Stomach (tissue), 9 donors: Measurements from ENCODE around the gene ZNF398. TPM values are rescaled to one million over a fixed set of nuclear protein-coding genes. Genes with fewer than 3 reads are reported as not detected.

Source experiments
- DNase-seq, 2 donors: peaks; one replicate each; pipeline versions ENCODE4 v3.0.0 to v3.0.0-alpha.2; 2013 to 2019
- H3K27ac ChIP-seq, 5 donors: fragments of 200-600 bp in 4 of 5; sonication (generic) in 4 of 5; one replicate each; pipeline ENCODE4 v1.5.1; 2013 to 2019; ENCODE audit warnings: mild to moderate bottlenecking in 1 of 5, moderate library complexity in 1 of 5
- H3K27me3 ChIP-seq, 3 donors: fragments of 200-600 bp; sonication (generic); one replicate each; pipeline ENCODE4 v1.5.1; 2017 to 2019; ENCODE audit warnings: mixed run types in 1 of 3
- H3K36me3 ChIP-seq, 4 donors: fragments of 200-600 bp; sonication (generic); 1 replicate in 3 of 4; 2 replicates in 1 of 4; pipeline ENCODE4 v1.5.1; 2016 to 2019
- H3K4me1 ChIP-seq, 4 donors: fragments of 200-600 bp; sonication (generic); one replicate each; pipeline ENCODE4 v1.5.1; 2016 to 2019
- H3K4me3 ChIP-seq, 4 donors: fragments of 200-600 bp; sonication (generic) in 3 of 4; one replicate each; pipeline ENCODE4 v1.5.1; 2016 to 2019; ENCODE audit warnings: mild to moderate bottlenecking in 1 of 4
- H3K9me3 ChIP-seq, 4 donors: fragments of 200-600 bp; sonication (generic); one replicate each; pipeline ENCODE4 v1.5.1; 2016 to 2019
- EP300 ChIP-seq: sonication (generic); formaldehyde crosslinking; IDR thresholded peaks from one replicate; pipeline ENCODE4 v1.6.1; 2017; ENCODE audit warnings: antibody characterized with exemption
- POLR2A ChIP-seq, 4 donors: fragments of 450-650 bp; IDR thresholded peaks; one replicate each; pipeline ENCODE4 v1.6.1; 2016; ENCODE audit warnings: antibody characterized with exemption in 4 of 4, control low read depth in 2 of 4, mild to moderate bottlenecking in 1 of 4, moderate library complexity in 1 of 4
- POLR2AphosphoS5 ChIP-seq, 3 donors: sonication (generic); formaldehyde crosslinking; IDR thresholded peaks; one replicate each; pipeline ENCODE4 v1.6.1; 2016; ENCODE audit warnings: antibody characterized with exemption in 3 of 3
- WGBS, 5 donors: extraction: QIAGEN DNeasy Blood & Tissue Kit in 3 of 5; methylation state at CpG; one replicate each; pipeline versions ENCODE4 v1.1.5 to v1.1.7; 2013 to 2018; 5-methylcytosine and 5-hydroxymethylcytosine counted together
- intact Hi-C: fragments of 100-400 bp; cut with DNase I; formaldehyde crosslinking; loops from one replicate; pipeline ENCODE4 v1.15.1; 2023; ENCODE audit warnings: low total_unique reads
- polyA plus RNA-seq, 3 donors: library from polyadenylated mRNA; stranded (reverse); fragments of 200-250 nt; gene quantifications; one replicate each; pipeline ENCODE4 v1.2.3, GENCODE V29; 2013
- total RNA-seq, 5 donors: library from RNA; depleted of rRNA; stranded (reverse); fragments of >200 nt; gene quantifications; one replicate each; pipeline versions ENCODE4 v1.1.0 to v1.2.3, GENCODE V29; 2014 to 2016
- TF ChIP-seq, protein P1 (sequence below), 7 experiments: fragments of 450-650 bp in 4 of 7; fragments of 200-600 bp in 3 of 7; sonication (generic) in 3 of 7; IDR thresholded peaks; one replicate each; pipeline ENCODE4 v1.5.1; 2016 to 2019; ENCODE audit warnings: antibody characterized with exemption in 7 of 7, control low read depth in 2 of 7, mild to moderate bottlenecking in 1 of 7
- donor health status: healthy with polysubstance abuse.
- donor health status: Bipolar disorder and iron deficiency.
- donor health status: healthy.

Gene ZNF398
- total and polyA plus RNA-seq, 8 donors = 2.1 to 55.4 (median 12.5) TPM

DNA sequence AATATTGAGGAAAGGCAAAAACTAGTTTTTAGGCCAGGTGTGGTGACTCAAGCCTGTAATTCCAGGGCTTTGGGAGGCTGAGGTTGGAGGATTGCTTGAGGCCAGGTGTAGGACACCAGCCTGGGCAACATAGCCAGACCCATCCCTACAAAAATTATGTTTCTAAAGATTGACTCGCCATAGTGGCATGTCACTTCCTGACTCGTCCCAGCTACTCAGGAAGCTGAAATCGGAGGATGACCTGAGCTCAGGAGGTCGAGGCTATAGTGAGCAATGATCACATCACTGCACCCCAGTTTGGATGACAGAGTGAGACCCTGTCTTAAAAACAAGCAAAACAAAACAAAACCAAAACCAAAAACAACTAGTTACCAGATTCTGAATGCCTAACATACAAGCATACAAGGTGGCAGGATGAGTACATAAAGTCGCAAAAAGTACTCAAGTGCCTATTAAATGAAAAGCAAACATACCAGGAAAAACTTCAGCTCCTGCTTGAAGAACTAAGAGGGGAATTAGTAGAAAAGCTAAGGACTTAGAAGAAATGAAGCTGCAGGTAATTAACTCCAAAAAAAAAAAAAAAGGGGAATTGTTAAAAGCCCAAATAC, 14.1 kb downstream of the ZNF398 start:
- H3K9me3 ChIP-seq = no peaks in the 10 kb centered on the region
- no peaks in the 10 kb centered on the region for H3K27me3 ChIP-seq
- no peaks in the 10 kb centered on the region for H3K4me1 ChIP-seq
- intact Hi-C loops = no loop called here
- H3K27ac ChIP-seq = no peak overlapping the region
- no peak overlapping the region for H3K4me3 ChIP-seq
- WGBS, 5 donors = 75 to 86% (median 84%) methylated on average over 5 of the region's 5 CpGs
- no peak for DNase-seq
- H3K36me3 ChIP-seq = peaks cover 27 to 97% (median 91%) of the 10 kb centered on the region in 4 donors
- TF ChIP-seq POLR2A (IDR thresholded peaks at IDR 0.05) = no peak
- TF ChIP-seq EP300 = no peak
- no peak for TF ChIP-seq POLR2AphosphoS5 (IDR thresholded peaks at IDR 0.05)
- TF ChIP-seq, protein P1, sequence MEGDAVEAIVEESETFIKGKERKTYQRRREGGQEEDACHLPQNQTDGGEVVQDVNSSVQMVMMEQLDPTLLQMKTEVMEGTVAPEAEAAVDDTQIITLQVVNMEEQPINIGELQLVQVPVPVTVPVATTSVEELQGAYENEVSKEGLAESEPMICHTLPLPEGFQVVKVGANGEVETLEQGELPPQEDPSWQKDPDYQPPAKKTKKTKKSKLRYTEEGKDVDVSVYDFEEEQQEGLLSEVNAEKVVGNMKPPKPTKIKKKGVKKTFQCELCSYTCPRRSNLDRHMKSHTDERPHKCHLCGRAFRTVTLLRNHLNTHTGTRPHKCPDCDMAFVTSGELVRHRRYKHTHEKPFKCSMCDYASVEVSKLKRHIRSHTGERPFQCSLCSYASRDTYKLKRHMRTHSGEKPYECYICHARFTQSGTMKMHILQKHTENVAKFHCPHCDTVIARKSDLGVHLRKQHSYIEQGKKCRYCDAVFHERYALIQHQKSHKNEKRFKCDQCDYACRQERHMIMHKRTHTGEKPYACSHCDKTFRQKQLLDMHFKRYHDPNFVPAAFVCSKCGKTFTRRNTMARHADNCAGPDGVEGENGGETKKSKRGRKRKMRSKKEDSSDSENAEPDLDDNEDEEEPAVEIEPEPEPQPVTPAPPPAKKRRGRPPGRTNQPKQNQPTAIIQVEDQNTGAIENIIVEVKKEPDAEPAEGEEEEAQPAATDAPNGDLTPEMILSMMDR (IDR thresholded peaks at IDR 0.05) = no peak

GRCh38 chr7:149166142-149166541, 18.9 kb downstream of the ZNF398 start:
- Histone ChIP-seq H3K36me3 (peaks cover 57 to 99% (median 97%) of the 10 kb centered on the region in 4 donors), H3K27me3 (no peaks in the 10 kb centered on the region), H3K27ac (no peak overlapping the region), H3K4me3 (no peak overlapping the region), H3K4me1 (no peaks in the 10 kb centered on the region), H3K9me3 (no peaks in the 10 kb centered on the region)
- TF ChIP-seq, protein P1 (IDR thresholded peaks at IDR 0.05) = no peak
- no peak for TF ChIP-seq POLR2AphosphoS5 (IDR thresholded peaks at IDR 0.05)
- no peak for TF ChIP-seq POLR2A (IDR thresholded peaks at IDR 0.05)
- no peak for TF ChIP-seq EP300
- intact Hi-C loops = no loop called here
- WGBS, 5 donors = 58 to 85% (median 77%) methylated on average over 1 of the region's 1 CpG
- DNase-seq = no peak

- H3K4me3 ChIP-seq = no peak overlapping the region
- H3K4me1 ChIP-seq = no peaks in the 10 kb centered on the region
- intact Hi-C loops = no loop called here
- peaks cover 57 to 99% (median 97%) of the 10 kb centered on the region in 4 donors for H3K36me3 ChIP-seq
- no peaks in the 10 kb centered on the region for H3K27me3 ChIP-seq
- no peak for DNase-seq
- TF ChIP-seq EP300 (no peak), POLR2A (IDR thresholded peaks at IDR 0.05) (no peak), POLR2AphosphoS5 (IDR thresholded peaks at IDR 0.05) (no peak)
- TF ChIP-seq, protein P1 (IDR thresholded peaks at IDR 0.05) = no peak
- no peaks in the 10 kb centered on the region for H3K9me3 ChIP-seq
- H3K27ac ChIP-seq = no peak overlapping the region
These were observed 19.5 kb downstream of the ZNF398 start for GRCh38 chr7:149166630-149167352.

GRCh38 chr7:149171892-149172533, 24.8 kb downstream of the ZNF398 start:
- Histone ChIP-seq H3K27ac (no peak overlapping the region), H3K9me3 (no peaks in the 10 kb centered on the region), H3K36me3 (peaks cover 49 to 99% (median 96%) of the 10 kb centered on the region in 4 donors), H3K27me3 (no peaks in the 10 kb centered on the region), H3K4me1 (no peaks in the 10 kb centered on the region), H3K4me3 (no peak overlapping the region)
- TF ChIP-seq POLR2A (IDR thresholded peaks at IDR 0.05) (no peak), POLR2AphosphoS5 (IDR thresholded peaks at IDR 0.05) (no peak), EP300 (no peak)
- TF ChIP-seq, protein P1 (IDR thresholded peaks at IDR 0.05) = no peak
- intact Hi-C loops = no loop called here
- DNase-seq = no peak
- 79 to 90% (median 83%) methylated on average over 9 of the region's 9 CpGs for WGBS, 5 donors
